Measurements from ENCODE around the gene P2RX5.

The P2RX5 gene

GRCh38 chr17:3668279-3669084 is 27.5 kb downstream of the P2RX5 start, which contains the start of the genes EMC6 and TAX1BP3:
Gene EMC6, plus strand, starts transcription at chr17:3668812. Its CDS starts 335 bp downstream, at chr17:3669147.
Gene TAX1BP3, minus strand, starts transcription at chr17:3668578. Its CDS starts 52 bp downstream, at chr17:3668526.
- TF ChIP-seq REST (IDR thresholded peaks at IDR 0.05; ENCODE audit: insufficient read depth in 1 of 2, low read depth in 2 of 2, low read length in 2 of 2) = peak; percentile 39 to 60; a peak in 2 of 4 replicates
- TF ChIP-seq FOXP2 (optimal IDR thresholded peaks at IDR 0.05; ENCODE audit: borderline replicate concordance, extremely low read depth, extremely low read length, insufficient read depth) = peak; percentile 62
- TF ChIP-seq POLR2AphosphoS5 (IDR thresholded peaks at IDR 0.05; ENCODE audit: low read depth, low read length) = peak; percentile 91
- TF ChIP-seq SIN3A (IDR thresholded peaks at IDR 0.05; ENCODE audit: borderline replicate concordance, insufficient read depth, low read length) = no peak
- TF ChIP-seq TAF1 (IDR thresholded peaks at IDR 0.05; ENCODE audit: borderline replicate concordance, insufficient read depth, low read length) = peak; percentile 99

- TF ChIP-seq TAF1 (IDR thresholded peaks at IDR 0.05; ENCODE audit: borderline replicate concordance, insufficient read depth, low read length) (no peak), REST (IDR thresholded peaks at IDR 0.05; ENCODE audit: insufficient read depth in 1 of 2, low read depth in 2 of 2, low read length in 2 of 2) (peak in 1 of 2 experiments; percentile 10; a peak in 1 of 4 replicates), POLR2AphosphoS5 (IDR thresholded peaks at IDR 0.05; ENCODE audit: low read depth, low read length) (peak; percentile 73), FOXP2 (optimal IDR thresholded peaks at IDR 0.05; ENCODE audit: borderline replicate concordance, extremely low read depth, extremely low read length, insufficient read depth) (no peak), SIN3A (IDR thresholded peaks at IDR 0.05; ENCODE audit: borderline replicate concordance, insufficient read depth, low read length) (peak; percentile 64; the same call in 1 of the 2 replicates)
These were observed 28.3 kb downstream of the P2RX5 start for GRCh38 chr17:3667366-3668278.

GRCh38 chr17:3666516-3666915 is 29.4 kb downstream of the P2RX5 start:
- TF ChIP-seq REST (IDR thresholded peaks at IDR 0.05; ENCODE audit: insufficient read depth in 1 of 2, low read depth in 2 of 2, low read length in 2 of 2) = no peak
- no peak for TF ChIP-seq TAF1 (IDR thresholded peaks at IDR 0.05; ENCODE audit: borderline replicate concordance, insufficient read depth, low read length)
- no peak for TF ChIP-seq SIN3A (IDR thresholded peaks at IDR 0.05; ENCODE audit: borderline replicate concordance, insufficient read depth, low read length)
- no peak for TF ChIP-seq FOXP2 (optimal IDR thresholded peaks at IDR 0.05; ENCODE audit: borderline replicate concordance, extremely low read depth, extremely low read length, insufficient read depth)
- TF ChIP-seq POLR2AphosphoS5 (IDR thresholded peaks at IDR 0.05; ENCODE audit: low read depth, low read length) = no peak

- no peak for TF ChIP-seq FOXP2 (optimal IDR thresholded peaks at IDR 0.05; ENCODE audit: borderline replicate concordance, extremely low read depth, extremely low read length, insufficient read depth)
- TF ChIP-seq TAF1 (IDR thresholded peaks at IDR 0.05; ENCODE audit: borderline replicate concordance, insufficient read depth, low read length) = no peak
- no peak for TF ChIP-seq POLR2AphosphoS5 (IDR thresholded peaks at IDR 0.05; ENCODE audit: low read depth, low read length)
- TF ChIP-seq REST (IDR thresholded peaks at IDR 0.05; ENCODE audit: insufficient read depth in 1 of 2, low read depth in 2 of 2, low read length in 2 of 2) = no peak
- no peak for TF ChIP-seq SIN3A (IDR thresholded peaks at IDR 0.05; ENCODE audit: borderline replicate concordance, insufficient read depth, low read length)
These were observed 30.1 kb downstream of the P2RX5 start for GRCh38 chr17:3665834-3666233.
